ENCODE results near the gene SNAPC3. TPM values are rescaled to one million over a fixed set of nuclear protein-coding genes. Genes with fewer than 3 reads are reported as not detected.
A peak's percentile ranks its signal among the peaks of the same experiment; 100 is the strongest.
"Not testable (repeated sequence)": the region's sequence is repeated elsewhere in the genome, so short reads cannot be mapped to it uniquely, and the experiment has no call there.

Gene SNAPC3
- total and polyA plus RNA-seq, 2 experiments from 2014 or later = 31.2 to 44.3 TPM

DNA sequence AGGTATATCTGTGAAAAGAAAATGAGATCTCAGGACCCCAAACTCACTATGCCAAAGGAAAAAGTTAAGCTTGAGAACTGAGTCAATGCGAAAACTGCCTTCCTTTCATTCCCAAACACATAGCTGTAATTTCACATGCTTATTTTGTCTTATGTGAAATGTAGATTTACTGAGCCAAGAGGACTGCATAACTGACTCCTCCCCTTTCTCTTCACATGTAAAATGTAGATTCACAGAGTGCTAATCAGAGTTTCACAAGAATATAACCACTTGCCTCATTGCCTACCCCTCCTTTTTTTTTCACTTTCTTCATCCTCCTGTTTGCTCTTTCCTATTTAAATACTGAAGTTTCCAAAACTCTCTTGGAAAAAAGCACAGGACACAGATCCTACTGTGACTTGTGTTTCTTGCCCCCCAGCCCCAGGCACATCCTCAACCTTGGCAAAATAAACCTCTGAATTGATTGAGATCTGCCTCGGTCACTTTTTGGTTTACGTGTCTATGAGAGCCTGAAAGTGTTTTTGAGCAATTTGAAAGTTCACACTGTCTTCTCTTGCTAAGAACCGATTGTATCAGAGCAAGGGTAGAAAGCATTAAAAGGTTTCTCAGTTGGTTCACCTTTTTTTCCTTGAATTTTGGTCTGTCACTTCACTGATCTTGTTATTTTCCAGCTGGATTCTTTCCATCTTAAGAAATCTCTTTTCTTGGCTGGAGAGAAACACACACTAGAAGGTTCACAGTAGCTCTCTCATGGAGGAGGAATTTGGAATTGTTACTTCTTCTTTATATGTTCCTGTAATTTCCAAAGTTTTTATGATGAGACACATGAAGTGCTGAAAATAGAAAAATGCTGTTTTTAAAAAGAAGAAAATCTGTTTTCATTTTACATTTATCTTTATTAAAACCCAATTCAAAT is 44.8 kb upstream of the SNAPC3 start:
- Histone ChIP-seq H3K4me3 (no peak overlapping the region), H3K9me3 (ENCODE audit: low read depth) (no peaks in the 10 kb centered on the region), H3K27ac (no peak overlapping the region), H3K79me2 (ENCODE audit: insufficient read depth) (no peaks in the 10 kb centered on the region), H3K36me3 (ENCODE audit: low read depth) (no peaks in the 10 kb centered on the region), H2AFZ (no peak overlapping the region), H3K9me2 (ENCODE audit: insufficient read depth) (no peaks in the 10 kb centered on the region), H4K20me1 (ENCODE audit: insufficient read depth) (no peaks in the 10 kb centered on the region), H3K4me2 (ENCODE audit: unreplicated experiment) (peak overlapping the region; percentile 13), H3F3A (ENCODE audit: insufficient read depth) (peaks cover 6% of the 10 kb centered on the region; the same call in 1 of the 2 replicates), H3K4me1 (ENCODE audit: insufficient read depth) (0 out of 2 replicates have a peak, but pooled peaks cover 6% of the 10 kb centered on the region), H3K9ac (no peak overlapping the region), H3K27me3 (replicated peaks; ENCODE audit: insufficient read depth) (peaks cover 15% of the 10 kb centered on the region; the same call in 1 of the 2 replicates)
- 23 to 26% methylated on average over 4 of the region's 4 CpGs for WGBS, 2 experiments (ENCODE audit: low coverage in 1 of 2, low lambda C conversion rate in 2 of 2, missing lambda C conversion rate in 2 of 2)
- in situ Hi-C loops (cut with MboI) = no loop called here
- DNase-seq = peak; percentile 45
- TF ChIP-seq EZH2 (IDR thresholded peaks at IDR 0.05; ENCODE audit: insufficient read depth, poor library complexity, severe bottlenecking) (no peak), EZH2phosphoT487 (IDR thresholded peaks at IDR 0.05; ENCODE audit: insufficient read depth, low read depth) (no peak)

DNA sequence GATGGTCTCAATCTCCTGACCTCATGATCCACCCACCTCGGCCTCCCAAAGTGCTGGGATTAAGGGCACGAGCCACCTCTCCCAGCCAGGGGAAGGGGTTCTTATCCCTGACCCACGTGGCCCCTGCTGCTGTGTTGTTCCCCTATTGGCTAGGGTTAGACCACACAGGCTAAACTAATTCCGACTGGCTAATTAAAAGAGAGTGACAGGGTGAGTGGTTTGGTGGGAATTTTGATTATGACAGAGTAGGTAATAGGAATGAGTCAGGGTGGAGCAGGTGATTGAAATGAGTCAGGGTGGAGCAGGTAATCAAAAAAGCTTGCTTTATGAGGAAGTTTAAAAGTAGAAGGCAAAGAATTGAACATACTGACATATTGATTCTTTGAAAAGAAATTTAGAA is 43.4 kb upstream of the SNAPC3 start:
- H3K9me3 ChIP-seq (ENCODE audit: low read depth); H3K4me3 ChIP-seq; H3K4me2 ChIP-seq (ENCODE audit: unreplicated experiment); H3K4me1 ChIP-seq (ENCODE audit: insufficient read depth); H4K20me1 ChIP-seq (ENCODE audit: insufficient read depth); H3K9me2 ChIP-seq (ENCODE audit: insufficient read depth); H2AFZ ChIP-seq; H3K9ac ChIP-seq; H3K79me2 ChIP-seq (ENCODE audit: insufficient read depth); H3K36me3 ChIP-seq (ENCODE audit: low read depth); DNase-seq; H3K27ac ChIP-seq; in situ Hi-C loops (cut with MboI); H3F3A ChIP-seq (ENCODE audit: insufficient read depth): not testable (repeated sequence)
- H3K27me3 ChIP-seq (replicated peaks; ENCODE audit: insufficient read depth) = peaks cover 17% of the 10 kb centered on the region; the same call in 1 of the 2 replicates
- 34 to 47% methylated on average over 4 of the region's 4 CpGs for WGBS, 2 experiments (ENCODE audit: low coverage in 1 of 2, low lambda C conversion rate in 2 of 2, missing lambda C conversion rate in 2 of 2)

DNA sequence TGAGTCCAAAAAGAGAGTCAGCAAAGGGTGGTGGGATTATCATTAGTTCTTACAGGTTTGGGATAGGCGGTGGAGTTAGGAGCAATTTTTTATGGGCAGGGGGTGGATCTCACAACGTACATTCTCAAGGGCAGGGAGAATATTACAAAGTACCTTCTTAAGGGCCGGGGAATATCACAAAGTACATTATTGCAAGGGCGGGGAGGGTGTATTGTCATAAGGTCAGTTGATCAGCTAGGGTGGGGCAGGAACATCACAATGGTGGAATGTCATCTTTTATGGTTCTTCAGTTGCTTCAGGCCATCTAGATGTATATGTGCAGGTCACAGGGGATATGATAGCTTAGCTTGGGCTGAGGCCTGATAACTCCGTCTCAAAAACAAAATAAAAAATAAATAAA is 42.8 kb upstream of the SNAPC3 start:
- H3K27ac ChIP-seq; H2AFZ ChIP-seq; DNase-seq; H3K4me1 ChIP-seq (ENCODE audit: insufficient read depth); in situ Hi-C loops (cut with MboI); H3K4me2 ChIP-seq (ENCODE audit: unreplicated experiment); H4K20me1 ChIP-seq (ENCODE audit: insufficient read depth); H3K9me3 ChIP-seq (ENCODE audit: low read depth); H3K9me2 ChIP-seq (ENCODE audit: insufficient read depth); H3F3A ChIP-seq (ENCODE audit: insufficient read depth); H3K36me3 ChIP-seq (ENCODE audit: low read depth); H3K79me2 ChIP-seq (ENCODE audit: insufficient read depth); H3K9ac ChIP-seq; H3K4me3 ChIP-seq: not testable (repeated sequence)
- 45 to 66% methylated on average over 5 of the region's 5 CpGs for WGBS, 2 experiments (ENCODE audit: low coverage in 1 of 2, low lambda C conversion rate in 2 of 2, missing lambda C conversion rate in 2 of 2)
- peaks cover 17% of the 10 kb centered on the region; the same call in 1 of the 2 replicates for H3K27me3 ChIP-seq (replicated peaks; ENCODE audit: insufficient read depth)

DNA sequence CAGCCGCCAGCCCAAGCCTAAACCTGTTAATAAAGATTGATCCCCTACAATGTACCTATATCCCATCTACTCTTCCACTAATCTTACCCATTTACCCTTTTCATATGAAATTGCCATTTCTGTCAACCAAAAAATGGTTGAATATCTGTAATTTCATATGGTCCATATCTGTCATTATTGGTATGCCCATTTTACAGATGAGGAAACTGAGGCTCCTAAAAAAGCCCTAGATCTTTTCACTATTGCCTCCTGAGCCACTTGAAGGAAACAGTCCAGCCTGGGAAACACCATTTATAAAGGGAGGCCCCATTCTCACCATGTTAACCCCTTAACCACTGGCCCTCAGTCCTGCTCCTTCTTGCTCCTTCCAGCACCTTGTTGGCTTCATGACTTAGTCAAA is 41.2 kb upstream of the SNAPC3 start:
- H3K4me2 ChIP-seq (ENCODE audit: unreplicated experiment) = no peak overlapping the region
- no peaks in the 10 kb centered on the region for H4K20me1 ChIP-seq (ENCODE audit: insufficient read depth)
- no peak overlapping the region for H3K4me3 ChIP-seq
- H3K9me2 ChIP-seq (ENCODE audit: insufficient read depth) = no peaks in the 10 kb centered on the region
- no peaks in the 10 kb centered on the region for H3K9me3 ChIP-seq (ENCODE audit: low read depth)
- no peaks in the 10 kb centered on the region for H3F3A ChIP-seq (ENCODE audit: insufficient read depth)
- H3K9ac ChIP-seq = no peak overlapping the region
- TF ChIP-seq EZH2phosphoT487 (IDR thresholded peaks at IDR 0.05; ENCODE audit: insufficient read depth, low read depth) (no peak), EZH2 (IDR thresholded peaks at IDR 0.05; ENCODE audit: insufficient read depth, poor library complexity, severe bottlenecking) (no peak)
- peaks cover 17% of the 10 kb centered on the region; the same call in 1 of the 2 replicates for H3K27me3 ChIP-seq (replicated peaks; ENCODE audit: insufficient read depth)
- 0% methylated on average over 1 of the region's 1 CpG for WGBS, 2 experiments (ENCODE audit: low coverage in 1 of 2, low lambda C conversion rate in 2 of 2, missing lambda C conversion rate in 2 of 2)
- no peaks in the 10 kb centered on the region for H3K4me1 ChIP-seq (ENCODE audit: insufficient read depth)
- no peak overlapping the region for H3K27ac ChIP-seq
- H3K79me2 ChIP-seq (ENCODE audit: insufficient read depth) = no peaks in the 10 kb centered on the region
- H2AFZ ChIP-seq = no peak overlapping the region
- no peaks in the 10 kb centered on the region for H3K36me3 ChIP-seq (ENCODE audit: low read depth)
- DNase-seq = no peak
- in situ Hi-C loops (cut with MboI) = no loop called here

All from GM23248 (cell line).